DLD1 (cell line): ENCODE data around the gene CTSA.

Experiments used
- in situ Hi-C: cut with HindIII; loops from 2 replicates; pipeline ENCODE4 v1.10.0; 2017; ENCODE audit warnings: low sequenced_read_pairs

Gene CTSA

DNA sequence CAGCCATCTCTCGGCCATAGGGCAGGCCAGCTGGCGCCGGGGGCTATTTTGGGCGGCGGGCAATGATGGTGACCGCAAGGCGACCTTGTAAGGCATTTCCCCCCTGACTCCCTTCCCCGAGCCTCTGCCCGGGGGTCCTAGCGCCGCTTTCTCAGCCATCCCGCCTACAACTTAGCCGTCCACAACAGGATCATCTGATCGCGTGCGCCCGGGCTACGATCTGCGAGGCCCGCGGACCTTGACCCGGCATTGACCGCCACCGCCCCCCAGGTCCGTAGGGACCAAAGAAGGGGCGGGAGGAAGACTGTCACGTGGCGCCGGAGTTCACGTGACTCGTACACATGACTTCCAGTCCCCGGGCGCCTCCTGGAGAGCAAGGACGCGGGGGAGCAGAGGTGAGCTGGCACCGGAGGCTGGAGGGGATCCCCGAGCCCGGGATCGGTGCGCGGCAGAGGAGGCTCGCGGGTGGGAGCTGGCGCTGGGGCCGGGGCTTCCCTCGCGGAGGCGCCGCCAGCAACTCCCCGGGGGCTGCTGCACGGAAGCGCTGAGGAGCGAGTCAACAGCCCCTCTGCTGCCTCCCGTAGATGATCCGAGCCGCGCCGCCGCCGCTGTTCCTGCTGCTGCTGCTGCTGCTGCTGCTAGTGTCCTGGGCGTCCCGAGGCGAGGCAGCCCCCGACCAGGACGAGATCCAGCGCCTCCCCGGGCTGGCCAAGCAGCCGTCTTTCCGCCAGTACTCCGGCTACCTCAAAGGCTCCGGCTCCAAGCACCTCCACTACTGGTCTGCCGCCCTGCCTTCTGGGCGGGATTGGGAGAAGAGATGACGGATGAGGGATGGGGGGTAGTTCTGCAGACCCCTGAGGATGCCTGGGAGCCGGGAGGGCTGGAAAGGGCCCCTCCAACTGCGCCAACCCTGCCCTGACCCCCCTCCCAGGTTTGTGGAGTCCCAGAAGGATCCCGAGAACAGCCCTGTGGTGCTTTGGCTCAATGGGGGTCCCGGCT is at the start of gene CTSA, which contains the start of gene NEURL2:
CTSA (plus strand) TSS at position 351 of the 999 bp plus-strand sequence; CDS start at position 585, 234 bp downstream.
NEURL2 (minus strand) TSS at position 224 of the 999 bp plus-strand sequence; CDS start at position 7, 217 bp downstream.
- in situ Hi-C loops: no loop called here

DNA sequence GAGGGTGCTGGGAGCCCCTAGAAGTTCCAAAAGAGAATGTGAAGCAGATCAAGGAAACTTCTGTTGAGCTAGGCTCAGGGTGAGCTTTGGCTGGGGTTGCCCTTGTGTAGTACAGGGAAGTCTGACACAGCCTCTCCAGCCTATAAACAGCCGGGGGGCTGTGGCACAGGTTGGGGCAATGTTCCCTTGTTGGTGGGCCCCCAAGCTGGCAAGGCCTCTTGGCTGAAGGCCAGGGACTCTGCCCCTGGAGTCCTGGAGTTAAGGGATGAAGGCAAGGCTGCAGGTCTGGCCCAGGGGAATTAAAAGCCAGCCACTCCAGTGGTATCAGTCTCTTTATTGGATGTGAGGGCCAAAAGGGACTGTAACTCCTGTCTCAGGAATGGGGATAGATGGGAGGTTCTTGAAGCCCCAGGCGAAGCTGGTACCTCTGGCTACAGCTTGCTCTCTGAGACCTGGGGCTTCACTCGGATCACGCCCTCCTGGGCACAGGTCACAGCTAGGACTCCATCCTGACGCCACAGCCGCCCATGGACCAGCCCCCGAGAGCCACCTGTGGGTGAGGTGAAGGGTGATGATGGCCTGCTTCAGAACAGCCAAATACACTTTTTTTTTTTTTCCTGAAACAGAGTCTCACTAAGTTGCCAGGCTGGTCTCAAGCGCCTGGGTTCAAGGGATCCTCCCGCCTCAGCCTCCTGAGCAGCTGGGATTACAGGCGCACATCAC is 49.6 kb upstream of the CTSA start:
- in situ Hi-C loops: no loop called here

DNA sequence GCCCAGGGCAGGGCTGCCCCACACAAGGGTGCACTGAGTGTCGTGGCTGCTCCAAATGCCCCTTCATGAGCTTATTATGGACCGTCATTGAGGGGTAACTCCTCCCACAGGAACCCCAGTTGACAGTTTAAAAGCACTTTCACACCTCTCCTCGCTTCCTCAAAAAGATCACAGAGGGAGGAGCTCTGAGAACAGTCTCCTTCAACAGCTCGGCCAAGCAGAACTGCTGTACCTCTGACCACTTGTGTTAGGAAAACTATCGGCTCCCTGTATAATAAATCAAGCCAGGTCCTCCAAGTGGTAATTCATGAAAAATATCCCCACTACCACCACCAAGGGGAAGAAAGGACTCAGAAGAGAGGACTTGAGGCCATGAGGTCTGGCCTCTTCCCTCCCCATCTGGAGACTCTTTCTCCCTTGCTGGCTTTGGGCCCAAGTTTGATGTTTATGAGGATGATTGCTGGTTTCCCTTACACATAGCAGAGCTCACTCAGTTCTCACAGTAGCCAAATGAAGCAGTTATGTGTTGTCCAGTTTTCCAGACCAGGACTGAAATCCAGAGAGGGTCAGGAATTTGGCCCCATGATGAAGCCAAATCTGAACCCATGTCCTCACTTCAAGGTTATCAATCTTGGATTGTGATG is 48.8 kb upstream of the CTSA start:
- in situ Hi-C loops: no loop called here

DNA sequence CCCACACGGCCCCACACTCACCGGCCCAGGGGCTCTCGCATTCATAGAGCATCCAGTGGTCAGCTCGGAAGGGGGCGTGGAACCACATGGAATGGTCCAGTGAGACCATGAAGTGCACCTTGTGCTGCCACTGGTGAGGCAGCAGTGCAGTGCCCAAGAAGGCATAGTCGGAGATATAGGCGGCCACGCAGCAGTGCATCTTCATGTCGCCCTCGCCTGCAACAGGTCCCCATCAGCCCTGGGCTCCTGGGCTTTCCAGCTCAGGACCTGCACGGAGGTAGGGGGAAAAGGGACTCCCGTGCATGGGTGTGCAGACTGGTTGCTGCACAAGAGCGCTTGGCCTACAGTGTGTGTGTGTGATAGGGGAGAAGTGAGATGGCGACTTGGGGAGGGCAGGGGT is 47.6 kb upstream of the CTSA start:
- in situ Hi-C loops: no loop called here

DNA sequence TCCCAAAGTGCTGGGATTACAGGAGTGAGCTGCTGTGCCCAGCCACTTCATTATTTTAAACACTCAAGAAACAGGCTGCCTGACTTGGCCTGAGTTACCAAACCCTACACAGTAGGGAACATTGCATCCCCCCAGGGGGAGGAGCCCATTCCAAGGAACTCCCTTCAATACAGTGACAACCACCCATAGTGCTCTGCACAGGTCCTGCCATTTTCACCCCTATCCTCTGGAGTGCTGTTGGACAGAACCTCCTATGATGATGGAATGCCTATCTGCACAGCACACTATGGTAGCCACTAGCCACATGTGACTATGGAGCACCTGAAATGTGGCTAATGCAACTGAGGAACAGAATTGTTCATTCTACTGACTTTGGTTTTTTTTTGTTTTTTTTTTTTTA is 45.7 kb upstream of the CTSA start:
- in situ Hi-C loops: no loop called here

DNA sequence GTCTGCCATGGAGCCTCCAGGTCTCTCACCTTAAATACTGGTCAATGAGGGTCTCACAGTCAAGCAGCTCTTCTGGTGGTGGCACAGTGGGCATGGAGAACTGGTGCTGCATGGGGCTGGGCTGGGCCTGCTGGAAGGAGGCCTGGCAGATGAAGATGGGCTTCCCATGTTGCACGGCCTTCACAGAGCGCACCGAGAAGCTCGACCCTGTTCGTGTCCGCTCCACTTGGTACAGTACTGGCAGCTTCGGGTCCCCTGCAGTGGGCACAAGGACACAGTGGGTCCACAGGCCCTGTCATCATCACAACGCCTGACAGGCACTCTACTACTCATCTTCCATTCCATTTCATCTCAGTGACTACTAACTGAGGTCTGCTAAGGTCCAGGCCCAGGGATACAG is 42.7 kb upstream of the CTSA start:
- in situ Hi-C loops: no loop called here

DNA sequence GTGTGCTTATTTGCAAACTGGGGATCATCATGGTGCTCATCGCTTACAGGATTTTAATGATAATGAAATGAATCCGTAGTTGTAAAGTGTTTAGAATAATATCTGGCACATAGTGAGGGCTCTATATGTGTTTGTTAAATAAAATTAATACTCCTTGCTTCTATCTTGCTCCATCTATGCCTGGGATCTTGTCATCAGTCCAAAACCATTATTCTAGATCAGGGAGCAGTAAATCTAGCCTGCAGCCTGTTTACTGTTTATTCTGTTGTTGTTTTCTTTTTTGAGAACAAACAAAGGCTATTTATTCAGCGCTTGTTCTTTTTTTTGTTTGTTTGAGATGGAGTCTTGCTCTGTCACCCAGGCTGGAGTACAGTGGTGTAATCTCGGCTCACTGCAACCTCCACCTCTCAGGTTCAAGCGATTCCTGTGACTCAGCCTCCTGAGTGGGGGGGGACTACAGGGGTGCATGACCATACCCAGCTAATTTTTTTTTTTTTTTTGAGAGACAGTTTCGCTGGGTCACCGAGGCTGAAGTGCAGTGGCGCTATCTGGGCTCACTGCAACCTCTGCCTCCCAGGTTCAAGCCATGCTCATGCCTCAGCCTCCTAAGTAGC is 42.1 kb upstream of the CTSA start:
- in situ Hi-C loops: no loop called here

DNA sequence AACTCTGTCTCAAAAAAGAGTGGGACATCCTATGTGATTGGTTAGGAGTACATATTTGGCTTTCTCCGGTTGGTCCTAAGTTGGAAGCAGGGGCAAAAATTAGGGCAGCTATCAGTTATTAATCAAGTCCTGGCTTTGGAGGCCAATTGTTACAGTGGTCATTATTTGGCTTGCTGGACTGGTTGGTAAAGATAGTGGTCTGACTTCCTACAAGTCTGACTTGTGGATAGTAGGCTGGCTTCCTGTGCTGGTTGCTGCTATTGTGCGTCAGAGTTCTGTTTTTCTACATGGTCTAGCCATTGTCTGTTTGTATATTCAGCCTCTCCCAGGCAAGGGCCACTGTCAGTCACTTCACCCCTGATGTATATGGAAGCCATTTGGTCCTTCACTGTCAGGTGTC is 40.9 kb upstream of the CTSA start:
- in situ Hi-C loops: no loop called here

DNA sequence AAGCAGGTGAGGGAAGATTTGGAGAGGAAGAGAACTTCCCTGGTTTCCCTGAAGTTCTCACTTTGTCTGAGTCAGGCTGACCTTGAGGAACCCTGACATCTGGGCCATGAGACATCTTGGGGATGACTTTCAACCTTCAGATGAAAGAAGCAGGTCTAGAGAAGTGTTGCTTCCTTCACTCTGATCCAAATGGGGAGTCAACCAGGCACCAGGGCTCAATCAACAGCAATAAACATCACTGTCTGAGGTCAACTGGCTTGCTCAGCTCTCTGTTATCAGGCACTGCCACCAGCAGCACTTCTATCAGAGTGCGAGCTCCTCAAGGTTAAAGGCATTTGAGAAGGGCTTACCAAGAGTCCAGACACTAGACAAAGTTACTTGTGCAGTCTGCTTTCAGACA is 40.2 kb upstream of the CTSA start:
- in situ Hi-C loops: no loop called here

DNA sequence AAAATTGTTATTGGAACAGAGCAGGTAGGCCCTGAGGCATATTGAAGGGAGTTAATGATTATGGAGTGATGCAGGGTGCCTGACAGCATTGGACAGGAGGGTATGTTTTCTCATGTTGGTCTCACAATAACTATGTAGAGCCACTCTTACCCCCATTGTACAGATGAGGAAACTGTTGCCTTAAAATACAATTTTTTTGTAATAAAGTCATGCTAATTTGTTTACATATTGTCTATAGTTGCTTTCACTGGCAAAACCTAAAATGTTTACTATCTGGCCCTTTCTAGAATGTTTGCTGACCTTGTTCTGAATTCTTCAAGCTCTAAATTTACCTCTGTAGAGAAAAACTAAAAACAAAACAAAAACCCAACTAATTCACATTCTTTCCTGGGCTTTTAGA is 39.6 kb upstream of the CTSA start:
- in situ Hi-C loops: no loop called here

DNA sequence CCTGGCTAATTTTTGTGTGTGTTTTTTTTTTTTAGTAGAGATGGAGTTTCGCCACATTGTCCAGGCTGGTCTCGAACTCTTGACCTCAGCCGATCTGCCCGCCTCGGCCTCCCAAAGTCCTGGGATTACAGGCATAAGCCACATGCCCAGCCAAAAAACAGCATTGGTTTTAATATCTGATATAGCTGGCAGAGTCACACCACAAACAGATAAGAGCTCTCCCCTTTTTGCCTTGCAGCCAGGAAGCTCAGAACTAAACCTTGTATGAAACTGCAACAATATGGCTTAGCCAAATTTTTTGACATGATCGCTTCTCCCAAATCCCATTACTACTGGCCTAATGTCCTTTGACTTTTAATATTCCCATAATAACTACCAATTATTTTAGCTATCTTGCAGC is 38.8 kb upstream of the CTSA start:
- in situ Hi-C loops: no loop called here

DNA sequence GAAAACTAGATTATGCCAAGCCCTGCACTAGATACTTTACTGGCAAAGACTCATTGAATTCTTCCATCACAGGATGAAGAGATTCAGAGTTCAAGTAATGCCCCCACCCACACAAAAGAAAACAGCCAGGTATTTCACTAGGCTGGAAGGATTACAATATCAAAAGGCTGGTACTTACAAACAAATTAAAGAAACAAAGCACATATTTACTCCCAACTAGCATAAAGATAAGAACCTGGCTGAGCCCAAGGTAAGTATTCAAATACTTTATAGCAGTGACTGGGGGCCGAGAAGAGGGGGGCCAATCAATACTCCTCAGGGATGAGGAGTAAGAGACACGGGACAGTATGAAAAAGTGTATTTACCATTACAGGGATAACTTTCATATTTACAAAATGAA is 37.7 kb upstream of the CTSA start:
- in situ Hi-C loops: no loop called here

DNA sequence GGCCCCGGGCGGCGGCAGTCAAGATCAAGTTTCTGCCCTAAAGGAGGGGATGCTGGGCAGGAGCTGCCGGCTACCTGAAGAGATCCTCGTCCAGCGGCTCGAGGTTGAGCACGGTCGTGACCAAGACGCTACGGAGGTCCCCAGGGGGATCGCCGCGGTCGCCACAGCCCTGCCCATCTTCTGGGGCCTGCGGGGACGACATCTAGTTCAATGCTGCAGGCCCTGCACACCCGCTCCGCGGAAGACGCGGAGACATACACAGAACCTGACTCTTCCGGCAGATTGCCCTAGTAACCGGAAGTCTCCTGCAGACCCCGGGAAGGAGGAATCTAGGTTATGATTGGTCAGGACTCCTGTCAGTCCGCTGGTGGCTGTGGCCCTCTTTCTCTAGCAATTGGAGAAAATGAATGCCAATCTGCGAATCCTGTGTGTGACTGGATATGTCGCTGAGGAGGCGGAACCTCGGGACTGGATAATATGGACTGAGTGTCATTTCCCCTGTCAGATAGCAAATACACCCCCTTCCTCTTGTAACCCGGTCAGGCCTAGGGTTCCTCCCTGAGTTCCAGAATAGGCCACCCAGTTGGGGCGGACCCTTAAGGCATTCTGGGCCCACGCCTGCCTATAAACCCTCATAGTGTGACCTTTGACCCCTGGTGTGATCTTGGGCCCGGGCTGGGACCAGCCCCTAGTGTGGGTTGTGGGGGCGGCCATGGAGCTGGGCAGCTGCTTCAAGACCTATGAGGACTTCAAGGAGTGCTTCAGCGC is 33.8 kb upstream of the CTSA start, which contains the start of the genes ACOT8 and ZSWIM3:
ACOT8 (minus strand) TSS at position 279 of the 768 bp plus-strand sequence; CDS start at position 202, 77 bp downstream.
ZSWIM3 (plus strand) TSS at position 501 of the 768 bp plus-strand sequence; CDS start at position 713, 212 bp downstream.
- in situ Hi-C loops: no loop called here

DNA sequence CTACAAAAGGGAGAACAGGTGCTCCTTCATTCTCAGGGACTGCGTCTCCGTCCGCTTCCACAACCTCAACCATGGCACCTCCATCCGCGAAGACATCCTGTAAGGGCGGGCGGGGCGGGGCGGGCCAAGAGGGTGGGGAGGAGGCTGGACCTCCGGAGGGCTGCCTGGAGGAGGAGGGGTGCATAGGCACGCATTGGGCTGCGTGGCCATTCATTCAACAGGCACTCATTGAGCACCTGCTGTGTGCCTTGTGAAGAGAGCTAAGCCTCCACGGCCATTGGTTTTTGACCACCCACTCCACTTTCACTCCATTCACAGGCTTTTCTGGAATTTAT is 33.3 kb upstream of the CTSA start:
- in situ Hi-C loops: no loop called here

DNA sequence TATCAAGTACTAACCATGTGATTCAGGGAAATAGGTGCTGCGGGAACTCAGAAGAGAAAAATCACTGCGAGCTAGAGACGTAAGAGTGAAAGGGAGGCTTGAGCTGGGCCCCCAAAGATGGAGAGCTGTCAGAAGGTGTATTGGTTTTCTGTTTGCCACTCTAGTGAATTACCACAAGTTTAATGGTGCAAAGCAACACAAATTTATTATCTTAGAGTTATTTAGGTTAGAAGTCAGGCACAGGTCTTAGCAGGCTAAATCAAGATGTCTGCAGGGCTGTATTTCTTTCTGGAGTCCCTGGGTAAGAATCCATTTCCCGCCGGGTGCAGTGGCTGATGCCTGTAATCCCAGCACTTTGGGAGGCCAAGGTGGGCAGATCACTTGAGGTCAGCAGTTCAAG is 31.2 kb upstream of the CTSA start:
- in situ Hi-C loops: no loop called here

DNA sequence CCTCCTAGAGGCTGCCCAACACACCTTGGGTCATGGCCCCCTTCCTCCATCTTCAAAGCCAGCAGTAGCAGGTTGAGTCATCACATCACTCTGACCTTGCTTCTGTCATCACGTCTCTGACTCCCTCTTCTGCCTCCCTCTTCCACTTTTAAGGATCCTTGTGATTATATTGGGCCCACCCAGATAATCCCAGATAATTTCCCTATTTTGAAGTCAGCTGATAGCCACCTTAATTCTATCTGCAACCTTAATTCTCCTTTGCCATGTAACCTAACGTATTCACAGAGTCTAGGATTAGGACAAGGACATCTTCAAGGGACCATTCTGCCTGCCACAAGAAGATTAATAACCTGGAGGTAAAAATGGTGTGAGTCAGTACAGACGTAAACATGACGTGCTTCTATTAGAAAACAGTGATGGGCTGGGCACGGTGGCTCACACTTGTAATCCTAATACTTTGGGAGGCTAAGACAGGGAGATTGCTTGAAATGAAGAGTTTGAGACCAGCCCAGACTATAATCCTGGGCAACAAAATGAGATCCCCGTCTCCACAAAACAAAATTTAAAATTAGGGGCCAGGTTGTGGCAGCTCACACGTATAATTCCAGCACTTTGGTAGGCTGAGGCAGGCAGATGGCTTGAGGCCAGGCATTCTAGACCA is 30.4 kb upstream of the CTSA start:
- in situ Hi-C loops: no loop called here

DNA sequence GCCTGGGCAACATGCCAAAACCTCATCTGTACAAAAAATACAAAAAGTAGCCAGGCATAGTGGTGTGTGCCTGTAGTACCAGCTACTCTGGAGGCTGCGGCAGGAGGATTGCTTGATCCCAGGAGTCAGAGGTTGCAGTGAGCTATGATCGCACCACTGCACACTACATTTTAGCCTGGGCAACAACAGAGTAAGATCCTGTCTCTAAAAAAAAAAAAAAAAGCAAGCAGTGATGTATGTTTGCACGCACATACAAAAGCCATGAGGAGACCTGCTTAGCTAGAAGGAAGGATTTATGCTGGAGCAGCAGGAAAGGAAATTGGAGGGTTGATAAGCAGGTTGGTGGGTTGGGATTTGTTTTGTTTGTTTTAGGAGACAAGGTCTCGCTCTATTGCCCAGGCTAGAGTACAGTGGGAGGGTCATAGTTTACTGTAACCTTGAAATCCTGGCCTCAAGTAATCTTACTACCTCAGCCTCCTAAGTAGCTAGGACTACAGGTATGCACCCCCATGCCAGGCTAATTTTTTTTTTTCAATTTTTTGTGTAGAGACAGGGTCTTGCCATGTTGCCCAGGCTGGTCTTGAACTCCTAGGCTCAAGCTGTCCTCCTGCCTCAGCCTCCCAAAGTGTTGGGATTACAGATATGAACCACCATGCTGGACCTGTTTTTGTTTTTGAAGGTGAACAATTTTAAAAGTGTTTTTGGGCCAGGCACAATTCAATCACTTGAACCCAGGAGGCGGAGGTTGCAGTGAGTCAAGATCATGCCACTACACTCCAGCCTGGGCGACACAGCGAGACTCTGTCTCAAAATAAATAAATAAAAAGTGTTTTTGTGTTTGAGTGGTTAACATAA is 29.7 kb upstream of the CTSA start:
- in situ Hi-C loops: no loop called here
